Chondrocyte (in vitro differentiated cells): ENCODE results near the gene CLCN5. TPM values are rescaled to one million over a fixed set of nuclear protein-coding genes. Genes with fewer than 3 reads are reported as not detected.

Experiments used
- DNase-seq: peaks from one replicate; pipeline ENCODE4 v3.0.0; 2021; ENCODE audit warnings: mixed read lengths, low spot score
- H3K27ac Mint-ChIP-seq: one replicate; pipeline ENCODE4 v1.8.0; 2021; ENCODE audit warnings: mild to moderate bottlenecking, moderate library complexity, mixed read lengths; ENCODE audit not compliant: unreplicated experiment
- H3K27me3 Mint-ChIP-seq: 2 replicates; pipeline ENCODE4 v1.8.0; 2021; ENCODE audit warnings: low read depth, mixed read lengths
- H3K36me3 Mint-ChIP-seq: 2 replicates; pipeline ENCODE4 v1.8.0; 2021; ENCODE audit warnings: low read depth, mixed read lengths
- H3K4me1 Mint-ChIP-seq: 2 replicates; pipeline ENCODE4 v1.8.0; 2021; ENCODE audit warnings: low read depth, mild to moderate bottlenecking, mixed read lengths
- H3K4me3 Mint-ChIP-seq: one replicate; pipeline ENCODE4 v1.8.0; 2021; ENCODE audit warnings: mild to moderate bottlenecking, moderate library complexity, mixed read lengths; ENCODE audit not compliant: unreplicated experiment
- H3K9me3 Mint-ChIP-seq: 2 replicates; pipeline ENCODE4 v1.8.0; 2021; ENCODE audit warnings: low read depth, mixed read lengths
- total RNA-seq: library from RNA; stranded (reverse); gene quantifications from 3 replicates; pipeline ENCODE4 v1.2.1, GENCODE V29; 2021
- TF ChIP-seq, protein P1 (sequence below): fragments of 200-600 bp; sonication (generic); IDR thresholded peaks from 2 replicates; pipeline ENCODE4 v1.5.0; 2021; ENCODE audit warnings: antibody characterized with exemption, mild to moderate bottlenecking, moderate library complexity

CLCN5 gene
- total RNA-seq, 1 donor from 2014 or later, result 17.9 TPM

DNA sequence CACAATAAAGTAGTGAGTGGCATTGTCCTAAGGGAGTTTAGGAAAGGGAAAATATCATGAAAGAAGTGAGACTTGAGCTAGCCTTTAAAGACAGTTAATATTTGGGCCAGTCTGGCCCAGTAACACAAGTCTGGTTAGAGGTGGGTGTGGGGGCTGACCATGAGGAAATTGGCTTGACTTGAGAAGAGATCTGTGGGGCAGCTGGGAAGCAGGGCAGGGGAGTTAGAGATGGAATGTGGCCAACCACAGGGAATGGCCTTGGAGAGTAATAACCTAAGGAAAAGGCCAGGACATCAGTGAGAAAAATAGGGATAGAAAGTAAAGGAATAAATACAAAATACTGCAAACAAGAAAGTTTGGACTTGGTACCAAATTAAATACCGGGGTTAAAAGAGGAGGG is 71.3 kb downstream of the CLCN5 start:
- H3K4me3 Mint-ChIP-seq, result no peak overlapping the region
- peaks cover 18% of the 10 kb centered on the region for H3K9me3 Mint-ChIP-seq
- H3K4me1 Mint-ChIP-seq, result peaks cover 6% of the 10 kb centered on the region
- no peaks in the 10 kb centered on the region for H3K36me3 Mint-ChIP-seq
- TF ChIP-seq, protein P1, sequence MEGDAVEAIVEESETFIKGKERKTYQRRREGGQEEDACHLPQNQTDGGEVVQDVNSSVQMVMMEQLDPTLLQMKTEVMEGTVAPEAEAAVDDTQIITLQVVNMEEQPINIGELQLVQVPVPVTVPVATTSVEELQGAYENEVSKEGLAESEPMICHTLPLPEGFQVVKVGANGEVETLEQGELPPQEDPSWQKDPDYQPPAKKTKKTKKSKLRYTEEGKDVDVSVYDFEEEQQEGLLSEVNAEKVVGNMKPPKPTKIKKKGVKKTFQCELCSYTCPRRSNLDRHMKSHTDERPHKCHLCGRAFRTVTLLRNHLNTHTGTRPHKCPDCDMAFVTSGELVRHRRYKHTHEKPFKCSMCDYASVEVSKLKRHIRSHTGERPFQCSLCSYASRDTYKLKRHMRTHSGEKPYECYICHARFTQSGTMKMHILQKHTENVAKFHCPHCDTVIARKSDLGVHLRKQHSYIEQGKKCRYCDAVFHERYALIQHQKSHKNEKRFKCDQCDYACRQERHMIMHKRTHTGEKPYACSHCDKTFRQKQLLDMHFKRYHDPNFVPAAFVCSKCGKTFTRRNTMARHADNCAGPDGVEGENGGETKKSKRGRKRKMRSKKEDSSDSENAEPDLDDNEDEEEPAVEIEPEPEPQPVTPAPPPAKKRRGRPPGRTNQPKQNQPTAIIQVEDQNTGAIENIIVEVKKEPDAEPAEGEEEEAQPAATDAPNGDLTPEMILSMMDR, result no peak
- DNase-seq, result no peak
- H3K27ac Mint-ChIP-seq, result no peak overlapping the region
- no peaks in the 10 kb centered on the region for H3K27me3 Mint-ChIP-seq

- no peaks in the 10 kb centered on the region for H3K27me3 Mint-ChIP-seq
- H3K4me1 Mint-ChIP-seq, result peaks cover 6% of the 10 kb centered on the region
- TF ChIP-seq, protein P1, result no peak
- no peak overlapping the region for H3K4me3 Mint-ChIP-seq
- H3K27ac Mint-ChIP-seq, result no peak overlapping the region
- no peaks in the 10 kb centered on the region for H3K36me3 Mint-ChIP-seq
- H3K9me3 Mint-ChIP-seq, result peaks cover 18% of the 10 kb centered on the region
- DNase-seq, result no peak
Measured at GRCh38 chrX:49995107-49995731, 72.8 kb downstream of the CLCN5 start.

GRCh38 chrX:49995795-49996455 is 73.5 kb downstream of the CLCN5 start:
- Mint-ChIP-seq H3K4me1 (peaks cover 6% of the 10 kb centered on the region), H3K4me3 (no peak overlapping the region)

DNA sequence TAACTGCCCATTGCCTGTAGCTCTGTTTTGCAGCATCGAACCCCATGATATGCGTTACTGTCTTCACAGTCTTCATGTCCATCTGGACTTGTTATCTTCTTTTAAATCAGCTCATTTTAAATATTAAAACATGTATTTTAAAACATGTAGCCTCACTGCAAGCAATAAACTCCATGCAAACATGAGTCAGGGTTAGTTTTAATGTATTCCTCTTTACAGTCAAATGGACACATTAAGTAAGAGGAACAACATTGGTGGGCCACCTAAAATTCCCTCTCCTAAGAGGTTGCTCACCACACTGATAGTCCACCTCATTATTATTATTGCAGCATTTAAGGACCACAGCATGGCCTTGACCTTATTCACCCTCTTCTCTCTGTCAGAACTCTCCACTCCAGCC is 74.1 kb downstream of the CLCN5 start:
- Mint-ChIP-seq H3K9me3 (peaks cover 11% of the 10 kb centered on the region), H3K27ac (no peak overlapping the region), H3K27me3 (no peaks in the 10 kb centered on the region), H3K4me3 (no peak overlapping the region), H3K36me3 (no peaks in the 10 kb centered on the region), H3K4me1 (peaks cover 6% of the 10 kb centered on the region)
- TF ChIP-seq, protein P1, result no peak
- no peak for DNase-seq

More at GRCh38 chrX:49995795-49996455, 73.5 kb downstream of the CLCN5 start:
- no peaks in the 10 kb centered on the region for H3K27me3 Mint-ChIP-seq
- TF ChIP-seq, protein P1, result no peak
- no peak for DNase-seq
- no peak overlapping the region for H3K27ac Mint-ChIP-seq
- no peaks in the 10 kb centered on the region for H3K36me3 Mint-ChIP-seq
- H3K9me3 Mint-ChIP-seq, result peaks cover 16% of the 10 kb centered on the region

DNA sequence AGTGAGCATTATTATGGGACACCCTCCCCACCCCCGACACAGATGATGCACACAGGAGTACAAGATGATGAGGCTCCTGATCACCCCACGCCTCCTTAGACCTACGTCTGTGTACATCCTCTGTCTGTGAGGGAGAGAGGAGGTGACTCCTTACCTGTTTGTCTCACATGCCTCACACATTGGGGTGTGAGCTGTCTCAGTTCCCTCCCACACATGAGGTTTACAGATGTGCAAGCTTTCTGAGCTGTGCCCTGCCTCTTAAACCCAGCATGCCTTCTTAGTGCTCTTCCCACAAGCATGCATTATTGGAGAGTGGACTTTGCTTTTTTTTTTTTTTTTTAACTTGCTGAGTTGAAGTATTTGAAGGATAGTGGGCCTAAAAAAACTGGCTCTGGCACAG is 76.7 kb downstream of the CLCN5 start:
- Mint-ChIP-seq H3K36me3 (no peaks in the 10 kb centered on the region), H3K4me1 (peaks cover 6% of the 10 kb centered on the region), H3K27ac (no peak overlapping the region), H3K27me3 (no peaks in the 10 kb centered on the region), H3K4me3 (no peak overlapping the region), H3K9me3 (peaks cover 10% of the 10 kb centered on the region)
- TF ChIP-seq, protein P1, result no peak
- no peak for DNase-seq
